Activated CD4-positive, alpha-beta T cell treated with anti-CD3 and anti-CD28 coated beads for 36 hours (primary cell): Measurements from ENCODE around the gene ANKRD65. TPM values are rescaled to one million over a fixed set of nuclear protein-coding genes. Genes with fewer than 3 reads are reported as not detected.

ENCODE experiments used
- ATAC-seq: fragments of 200-7000 bp; cut with Tn5 transposase; one replicate; pipeline ENCODE4 v1.10.0; 2021; ENCODE audit warnings: mild to moderate bottlenecking, moderate library complexity
- CTCF ChIA-PET: fragments of 350-600 bp; sonication (Branson Sonifier 250); formaldehyde crosslinking; loops from one replicate; lab custom pipeline; 2021; ENCODE audit warnings: antibody characterized with exemption; lab: Charles Lee
- POLR2A ChIA-PET: fragments of 350-600 bp; sonication (Branson Sonifier 250); formaldehyde crosslinking; loops from one replicate; lab custom pipeline; 2021; ENCODE audit warnings: antibody characterized with exemption, inconsistent platforms; lab: Charles Lee
- DNase-seq: peaks from one replicate; pipeline ENCODE4 v3.0.0-alpha.2; 2020
- H3K27ac Mint-ChIP-seq: one replicate; pipeline ENCODE4 v1.8.0; 2021; ENCODE audit warnings: mixed read lengths
- H3K27me3 Mint-ChIP-seq: one replicate; pipeline ENCODE4 v1.8.0; 2021; ENCODE audit warnings: mixed read lengths
- H3K36me3 Mint-ChIP-seq: one replicate; pipeline ENCODE4 v1.8.0; 2021; ENCODE audit warnings: low read depth, mixed read lengths
- H3K4me1 Mint-ChIP-seq: one replicate; pipeline ENCODE4 v1.8.0; 2021; ENCODE audit warnings: mixed read lengths
- H3K4me3 Mint-ChIP-seq: one replicate; pipeline ENCODE4 v1.8.0; 2021; ENCODE audit warnings: mild to moderate bottlenecking, moderate library complexity, mixed read lengths
- H3K9me3 Mint-ChIP-seq: one replicate; pipeline ENCODE4 v1.8.0; 2021; ENCODE audit warnings: low read depth, mixed read lengths
- intact Hi-C, 2 experiments: fragments of 100-400 bp; cut with DNase I in 1 of 2; cut with micrococcal nuclease in 1 of 2; formaldehyde crosslinking; loops; one replicate each; pipeline versions ENCODE4 v1.14.2 to v1.15.1; 2022 to 2024; cut with DNase I, micrococcal nuclease
- total RNA-seq, 2 experiments: library from RNA; stranded (reverse); gene quantifications; one replicate each; pipeline ENCODE4 v1.2.3, GENCODE V29; 2021

Gene ANKRD65
- total RNA-seq, 2 experiments from 2014 or later, result not detected

DNA sequence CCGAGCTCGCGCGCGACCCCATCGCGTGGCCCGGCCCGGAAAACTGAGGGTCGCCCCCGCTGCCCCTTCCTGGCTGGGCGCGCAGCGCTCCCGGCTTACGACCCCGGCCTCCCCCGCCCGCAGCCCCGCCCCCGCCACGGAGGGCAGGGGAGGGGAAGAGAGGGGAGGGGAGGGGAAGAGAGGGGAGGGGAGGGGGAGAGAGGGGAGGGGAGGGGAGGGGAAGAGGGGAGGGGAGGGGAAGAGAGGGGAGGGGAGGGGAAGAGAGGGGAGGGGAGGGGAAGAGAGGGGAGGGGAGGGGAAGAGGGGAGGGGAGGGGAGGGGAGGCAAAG, 6.7 kb upstream of the ANKRD65 start:
- ATAC-seq (no peak), DNase-seq (no peak)
- H3K4me1 Mint-ChIP-seq, result peaks cover 4% of the 10 kb centered on the region
- CTCF ChIA-PET, result no interaction called here
- POLR2A ChIA-PET, result no interaction called here
- peaks cover 27% of the 10 kb centered on the region for H3K27me3 Mint-ChIP-seq
- intact Hi-C loops, result no loop called here
- no peak overlapping the region for H3K27ac Mint-ChIP-seq
- no peaks in the 10 kb centered on the region for H3K36me3 Mint-ChIP-seq
- H3K4me3 Mint-ChIP-seq, result no peak overlapping the region
- H3K9me3 Mint-ChIP-seq, result no peaks in the 10 kb centered on the region

DNA sequence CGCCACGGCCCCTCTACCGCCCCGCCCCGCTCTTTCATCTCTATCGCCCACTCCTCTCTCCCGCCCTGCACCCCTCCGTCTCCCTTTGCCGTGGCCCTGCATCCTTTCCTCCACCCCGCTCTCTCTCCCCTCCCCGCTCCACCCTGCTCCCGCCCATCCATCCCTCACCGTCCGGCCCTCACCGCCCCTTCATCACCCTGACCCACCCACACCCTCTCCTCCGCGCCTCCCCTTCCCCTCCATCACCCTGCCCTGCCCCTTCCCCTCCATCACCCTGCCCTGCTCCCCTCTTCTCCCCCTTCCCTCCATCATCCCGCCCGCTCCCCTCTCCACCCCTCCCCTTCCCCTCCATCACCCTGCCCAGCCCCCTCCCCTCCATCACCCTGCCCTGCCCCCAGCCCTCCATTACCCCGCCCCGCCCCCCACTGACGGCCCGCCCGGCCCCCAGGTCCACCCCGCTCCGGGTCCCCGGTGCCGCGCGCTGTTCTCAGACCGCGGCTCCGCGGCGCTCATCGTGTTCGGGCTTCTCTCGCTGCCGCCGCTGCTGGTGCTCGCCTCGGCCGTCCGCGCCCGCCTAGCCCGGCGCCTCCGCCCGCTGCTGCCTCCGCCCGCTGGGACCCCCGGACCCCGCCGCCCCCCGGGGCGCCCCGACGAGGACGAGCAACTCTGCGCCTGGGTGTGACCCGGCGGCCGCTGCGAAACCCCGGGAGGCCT, 6.2 kb upstream of the ANKRD65 start:
- no peak overlapping the region for H3K4me3 Mint-ChIP-seq
- ChIA-PET POLR2A (no interaction called here), CTCF (no interaction called here)
- H3K9me3 Mint-ChIP-seq, result no peaks in the 10 kb centered on the region
- intact Hi-C loops, result no loop called here
- H3K4me1 Mint-ChIP-seq, result peaks cover 4% of the 10 kb centered on the region
- peak; percentile 27 for DNase-seq
- H3K27ac Mint-ChIP-seq, result no peak overlapping the region
- ATAC-seq, result peak; percentile 37
- H3K27me3 Mint-ChIP-seq, result peaks cover 26% of the 10 kb centered on the region
- no peaks in the 10 kb centered on the region for H3K36me3 Mint-ChIP-seq

DNA sequence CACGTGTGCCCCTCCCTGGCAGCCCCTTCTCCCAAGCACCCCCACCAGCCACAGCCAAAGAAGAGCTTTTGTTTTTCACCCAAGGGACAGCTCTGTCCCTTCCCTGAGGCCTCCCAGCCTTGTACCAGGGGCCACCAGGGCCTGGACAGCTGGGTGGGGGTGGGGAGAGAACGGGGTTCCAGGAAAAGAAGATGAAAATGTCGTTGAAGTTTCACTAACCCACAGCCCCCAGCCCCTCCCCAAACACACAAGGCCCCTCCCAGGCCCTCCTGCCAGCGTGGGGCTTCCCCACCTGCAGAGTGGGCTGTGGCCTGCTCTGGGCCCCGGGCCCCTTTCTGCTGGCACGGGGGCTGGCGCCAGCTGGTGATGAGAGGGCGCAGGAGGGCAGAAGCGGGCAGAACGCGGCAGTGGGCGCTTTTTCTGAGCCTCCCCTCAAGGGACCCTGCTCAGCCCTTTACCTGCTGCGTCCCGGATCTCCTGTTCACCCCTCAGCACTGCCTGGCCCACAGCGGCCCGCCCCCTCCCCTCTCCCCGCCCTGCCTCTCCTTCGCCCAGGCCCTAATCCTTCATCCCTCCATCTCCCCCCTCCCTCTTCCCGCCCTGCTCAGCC, 5.5 kb upstream of the ANKRD65 start:
- ATAC-seq (peak; percentile 12), DNase-seq (peak; percentile 37)
- Mint-ChIP-seq H3K27ac (no peak overlapping the region), H3K9me3 (no peaks in the 10 kb centered on the region), H3K4me1 (peaks cover 4% of the 10 kb centered on the region), H3K4me3 (no peak overlapping the region), H3K27me3 (peaks cover 26% of the 10 kb centered on the region), H3K36me3 (no peaks in the 10 kb centered on the region)
- ChIA-PET CTCF (no interaction called here), POLR2A (no interaction called here)
- intact Hi-C loops, result no loop called here

DNA sequence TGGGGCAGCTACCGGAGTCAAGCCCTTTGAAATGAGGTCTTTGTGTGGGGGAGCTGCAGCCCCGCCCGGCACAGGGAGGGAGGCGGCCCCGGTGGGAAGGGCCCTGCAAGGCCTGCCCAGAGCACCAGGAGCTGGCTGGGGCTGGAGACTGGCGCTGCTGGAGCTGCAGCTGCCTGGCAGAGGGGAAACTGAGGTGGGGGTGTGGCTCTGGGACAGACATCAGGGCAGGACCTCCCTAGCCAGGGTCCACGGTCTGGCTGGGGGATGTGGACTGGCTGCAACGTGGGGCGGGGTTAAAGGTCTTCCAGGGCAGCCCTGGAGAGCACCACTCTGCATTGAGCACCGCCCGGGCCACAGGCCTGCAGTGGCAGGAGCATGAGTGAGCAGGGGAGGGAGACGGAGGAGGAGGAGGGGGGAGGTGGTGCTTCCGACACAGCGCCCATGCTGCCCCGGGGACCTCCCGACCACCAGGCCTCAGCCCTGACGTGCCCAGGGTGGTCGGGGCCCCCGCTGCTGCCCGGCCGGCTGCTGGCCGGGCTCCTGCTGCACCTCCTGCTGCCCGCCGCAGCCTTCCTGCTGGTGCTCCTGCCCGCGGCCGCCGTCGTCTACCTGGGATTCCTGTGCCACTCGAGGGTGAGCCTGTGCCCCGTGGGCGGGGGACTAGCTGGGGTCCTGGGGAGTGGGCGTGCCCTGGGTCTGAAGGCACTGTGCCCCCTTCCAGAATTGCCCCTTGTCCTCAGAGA, 4.8 kb upstream of the ANKRD65 start:
- peaks cover 26% of the 10 kb centered on the region for H3K27me3 Mint-ChIP-seq
- CTCF ChIA-PET, result interaction anchor here (0.6 kb wide), 1 partner anchor 1213 kb away, joined by 3 read pairs; no protein-coding TSS in a partner anchor
- H3K36me3 Mint-ChIP-seq, result no peaks in the 10 kb centered on the region
- intact Hi-C loops, result no loop called here
- no peaks in the 10 kb centered on the region for H3K9me3 Mint-ChIP-seq
- POLR2A ChIA-PET, result no interaction called here
- peak; percentile 13 for DNase-seq
- H3K4me3 Mint-ChIP-seq, result no peak overlapping the region
- peaks cover 4% of the 10 kb centered on the region for H3K4me1 Mint-ChIP-seq
- H3K27ac Mint-ChIP-seq, result no peak overlapping the region
- ATAC-seq, result no peak

DNA sequence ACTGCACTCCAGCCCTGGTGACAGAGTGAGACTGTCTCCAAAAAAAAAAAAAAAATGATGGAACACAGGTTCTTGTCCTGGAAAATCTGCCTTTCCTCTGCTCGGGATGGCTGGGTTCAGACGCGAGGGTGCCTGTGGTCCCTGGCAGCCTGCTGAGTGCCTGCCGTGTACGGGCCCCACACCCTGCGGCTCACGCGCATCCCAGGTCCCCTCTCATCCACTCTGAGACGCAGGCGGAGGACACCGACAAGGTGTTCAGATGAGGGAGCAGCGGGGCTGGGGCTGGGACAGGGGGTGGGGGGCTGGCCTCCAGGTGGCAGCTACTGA, 4.3 kb upstream of the ANKRD65 start:
- Mint-ChIP-seq H3K4me3 (no peak overlapping the region), H3K27me3 (peaks cover 26% of the 10 kb centered on the region), H3K36me3 (no peaks in the 10 kb centered on the region), H3K4me1 (peaks cover 4% of the 10 kb centered on the region), H3K27ac (no peak overlapping the region), H3K9me3 (no peaks in the 10 kb centered on the region)
- no peak for ATAC-seq
- ChIA-PET POLR2A (interaction anchor here (0.9 kb wide), 1 partner anchor 13 kb away, joined by 3 read pairs; no protein-coding TSS in a partner anchor), CTCF (interaction anchor here (0.6 kb wide), 1 partner anchor 1214 kb away, joined by 3 read pairs; no protein-coding TSS in a partner anchor)
- intact Hi-C loops, result no loop called here
- DNase-seq, result no peak

DNA sequence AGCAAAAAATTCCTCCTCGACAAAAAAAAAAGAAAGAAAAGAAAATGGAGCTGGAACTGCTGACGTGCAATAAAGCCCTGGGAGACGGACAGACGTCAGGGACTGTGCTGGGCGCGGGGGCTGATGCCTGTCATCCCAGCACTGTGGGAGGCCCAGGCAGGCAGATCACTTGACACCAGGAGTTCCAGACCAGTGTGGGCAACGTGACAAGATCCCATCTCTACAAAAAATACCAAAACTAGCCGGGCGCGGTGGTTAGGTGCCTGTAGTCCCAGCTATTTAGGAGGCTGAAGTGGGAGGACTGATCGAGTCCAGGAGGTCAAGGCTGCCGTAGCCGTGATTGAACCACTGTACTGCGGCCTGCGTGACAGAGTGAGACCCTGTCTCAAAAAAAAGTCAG, 3.6 kb upstream of the ANKRD65 start:
- H3K4me3 Mint-ChIP-seq, result no peak overlapping the region
- no peak overlapping the region for H3K27ac Mint-ChIP-seq
- ATAC-seq, result no peak
- intact Hi-C loops, result no loop called here
- CTCF ChIA-PET, result no interaction called here
- no peaks in the 10 kb centered on the region for H3K36me3 Mint-ChIP-seq
- no peak for DNase-seq
- peaks cover 22% of the 10 kb centered on the region for H3K27me3 Mint-ChIP-seq
- no peaks in the 10 kb centered on the region for H3K9me3 Mint-ChIP-seq
- POLR2A ChIA-PET, result interaction anchor here (0.9 kb wide), 1 partner anchor 14 kb away, joined by 3 read pairs; no protein-coding TSS in a partner anchor
- H3K4me1 Mint-ChIP-seq, result peaks cover 4% of the 10 kb centered on the region

DNA sequence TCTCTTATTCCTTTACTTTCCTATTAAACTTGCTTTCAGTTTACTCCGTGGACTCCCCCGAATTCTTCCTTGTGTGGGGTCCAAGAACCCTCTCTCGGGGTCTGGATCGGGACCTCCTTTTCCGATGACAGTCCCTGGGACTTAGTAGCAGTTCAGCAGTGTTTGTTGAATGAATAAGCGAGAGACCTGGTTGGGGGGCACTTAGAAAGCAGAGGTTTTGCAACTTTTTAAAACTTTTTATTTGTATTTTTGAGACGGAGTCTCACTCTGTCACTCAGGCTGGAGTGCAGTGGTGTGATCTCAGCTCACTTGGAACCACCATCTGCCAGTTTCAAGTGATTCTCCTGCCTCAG, 2.1 kb upstream of the ANKRD65 start:
- Mint-ChIP-seq H3K27ac (no peak overlapping the region), H3K4me3 (no peak overlapping the region), H3K27me3 (peaks cover 15% of the 10 kb centered on the region), H3K4me1 (peaks cover 2% of the 10 kb centered on the region), H3K9me3 (no peaks in the 10 kb centered on the region), H3K36me3 (no peaks in the 10 kb centered on the region)
- DNase-seq (no peak), ATAC-seq (no peak)
- POLR2A ChIA-PET, result no interaction called here
- CTCF ChIA-PET, result interaction anchor here (0.6 kb wide), 2 partner anchors 10 to 178 kb away, joined by 3 read pairs; no protein-coding TSS in a partner anchor
- intact Hi-C loops, result no loop called here

DNA sequence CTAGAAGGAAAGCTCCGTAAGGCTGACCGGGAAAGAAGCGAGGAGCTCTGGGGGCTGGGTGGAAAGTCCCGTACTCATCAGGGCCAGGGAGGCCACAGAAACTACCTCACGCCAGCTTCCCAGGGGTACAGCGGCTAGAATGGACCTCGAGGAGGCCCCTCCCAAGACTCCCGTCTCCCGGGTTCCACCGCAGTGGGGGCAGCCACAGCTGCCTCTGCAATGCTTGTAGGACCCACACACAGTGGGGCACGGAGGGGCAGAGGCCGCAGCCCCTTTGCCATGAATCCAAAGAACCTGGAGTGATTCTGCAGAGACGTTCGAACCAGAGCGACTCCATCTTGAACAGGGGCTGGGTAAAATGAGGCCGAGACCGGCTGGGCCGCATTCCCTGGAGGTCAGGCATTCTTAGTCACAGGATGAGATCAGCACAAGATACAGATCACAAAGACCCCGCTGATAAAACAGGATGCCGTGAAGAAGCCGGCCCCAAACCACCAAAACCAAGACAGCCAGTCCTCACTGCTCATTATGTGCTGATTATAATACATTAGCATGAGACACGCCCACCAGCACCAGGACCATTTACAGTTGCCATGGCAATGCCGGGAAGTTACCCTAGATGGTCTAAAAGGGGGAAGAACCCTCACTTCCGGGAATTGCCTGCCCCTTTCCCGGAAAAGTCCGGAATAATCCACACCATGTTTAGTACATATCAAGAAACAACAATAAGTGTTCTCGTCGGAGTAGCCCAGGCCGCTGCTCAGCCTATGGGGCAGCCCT, 1.6 kb upstream of the ANKRD65 start:
- CTCF ChIA-PET, result interaction anchor here (0.6 kb wide), 2 partner anchors 11 to 177 kb away, joined by 3 read pairs; no protein-coding TSS in a partner anchor
- peak; percentile 16 for DNase-seq
- Mint-ChIP-seq H3K27ac (no peak overlapping the region), H3K9me3 (no peaks in the 10 kb centered on the region), H3K27me3 (peaks cover 15% of the 10 kb centered on the region), H3K4me1 (peaks cover 6% of the 10 kb centered on the region), H3K36me3 (no peaks in the 10 kb centered on the region), H3K4me3 (no peak overlapping the region)
- POLR2A ChIA-PET, result no interaction called here
- no peak for ATAC-seq
- intact Hi-C loops, result no loop called here

DNA sequence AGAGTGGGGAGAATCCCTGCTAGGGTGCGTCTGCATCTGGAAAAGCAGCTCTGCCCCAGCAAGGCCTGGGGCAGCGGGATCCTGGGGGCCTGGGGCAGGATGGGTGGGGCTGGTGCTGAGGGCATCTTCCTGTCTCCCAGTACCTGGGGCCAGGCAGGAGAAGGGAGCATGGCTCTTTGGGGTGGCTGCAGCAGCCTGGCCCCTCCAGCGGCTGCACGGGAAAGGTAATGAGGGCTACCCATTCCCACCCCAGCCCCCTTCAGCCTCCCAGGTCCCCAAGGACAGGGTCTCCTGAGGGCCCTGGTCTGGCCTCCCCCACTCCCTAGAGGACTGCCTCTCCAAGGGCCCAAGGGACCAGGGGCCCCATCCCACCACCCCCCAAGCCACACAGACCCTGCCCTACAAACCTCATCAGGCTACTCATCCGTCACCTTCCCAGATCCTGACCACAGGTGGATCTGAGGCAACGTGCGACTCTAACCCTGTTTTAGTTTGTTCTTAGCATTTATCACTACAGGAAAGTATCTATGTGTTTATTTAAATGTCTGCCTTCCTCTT, 910 bp upstream of the ANKRD65 start:
- ChIA-PET POLR2A (no interaction called here), CTCF (no interaction called here)
- H3K36me3 Mint-ChIP-seq, result no peaks in the 10 kb centered on the region
- intact Hi-C loops, result no loop called here
- ATAC-seq (no peak), DNase-seq (no peak)
- peaks cover 7% of the 10 kb centered on the region for H3K4me1 Mint-ChIP-seq
- H3K4me3 Mint-ChIP-seq, result no peak overlapping the region
- no peaks in the 10 kb centered on the region for H3K9me3 Mint-ChIP-seq
- H3K27ac Mint-ChIP-seq, result no peak overlapping the region
- H3K27me3 Mint-ChIP-seq, result peaks cover 15% of the 10 kb centered on the region

DNA sequence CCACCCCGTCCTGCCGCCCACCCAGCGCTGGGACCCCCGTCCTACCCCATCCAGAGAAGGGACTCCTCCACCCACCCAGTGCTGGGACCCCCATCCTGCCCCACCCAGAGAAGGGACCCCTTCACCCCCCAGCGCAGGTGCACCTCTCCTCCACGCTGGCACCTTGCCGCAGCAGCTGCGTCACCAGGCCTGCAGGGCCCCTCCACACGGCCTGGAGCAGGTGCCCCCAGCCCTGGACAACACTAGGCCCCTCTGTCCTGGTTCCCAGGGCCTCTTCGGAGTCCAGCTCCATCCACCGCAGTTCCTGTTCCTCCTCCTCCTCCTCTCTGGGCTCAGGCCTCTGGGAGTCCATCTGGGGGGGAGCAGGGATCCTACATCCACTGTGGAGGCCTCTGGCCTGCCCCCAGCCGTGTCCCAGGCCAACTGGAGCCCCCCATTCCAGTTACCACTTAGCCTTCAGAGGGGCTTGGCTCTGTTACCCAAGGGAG, 378 bp downstream of the ANKRD65 start:
- no peak for DNase-seq
- Mint-ChIP-seq H3K4me1 (peaks cover 5% of the 10 kb centered on the region), H3K27ac (no peak overlapping the region), H3K27me3 (peaks cover 10% of the 10 kb centered on the region), H3K9me3 (no peaks in the 10 kb centered on the region), H3K4me3 (no peak overlapping the region), H3K36me3 (no peaks in the 10 kb centered on the region)
- CTCF ChIA-PET, result no interaction called here
- no peak for ATAC-seq
- intact Hi-C loops, result no loop called here
- POLR2A ChIA-PET, result no interaction called here
